HUES64 (cell line): ENCODE measurements around the gene CIAO3.

ENCODE experiments used
- H3K27ac ChIP-seq: 2 replicates; pipeline ENCODE4 v1.7.0; 2013; ENCODE audit warnings: low read depth, low read length, inconsistent platforms
- H3K27me3 ChIP-seq: 2 replicates; pipeline ENCODE4 v1.6.1; 2013; ENCODE audit warnings: mild to moderate bottlenecking, low read length; ENCODE audit not compliant: insufficient read depth
- H3K36me3 ChIP-seq: 2 replicates; pipeline ENCODE4 v1.6.1; 2013; ENCODE audit warnings: mild to moderate bottlenecking, low read length; ENCODE audit not compliant: insufficient read depth
- H3K4me1 ChIP-seq: 2 replicates; pipeline ENCODE4 v1.6.1; 2013; ENCODE audit warnings: mild to moderate bottlenecking, low read length, moderate library complexity; ENCODE audit not compliant: insufficient read depth
- H3K4me3 ChIP-seq: 2 replicates; pipeline ENCODE4 v1.5.1; 2013; ENCODE audit warnings: mild to moderate bottlenecking, low read length, moderate library complexity
- H3K9ac ChIP-seq: 2 replicates; pipeline ENCODE4 v1.6.1; 2013; ENCODE audit warnings: mild to moderate bottlenecking, low read depth, low read length
- H3K9me3 ChIP-seq: 2 replicates; pipeline ENCODE4 v1.6.1; 2013; ENCODE audit warnings: low read depth, low read length; ENCODE audit not compliant: insufficient read depth
- WGBS: fragments of 150-250, 120-280 bp; methylation state at CpG from one replicate; pipeline ENCODE4 v1.1.7; 2013; ENCODE audit warnings: missing lambda C conversion rate; 5-methylcytosine and 5-hydroxymethylcytosine counted together

CIAO3 gene

GRCh38 chr16:711548-712320 lies 29.1 kb downstream of the CIAO3 start:
- no peak overlapping the region for H3K27ac ChIP-seq
- H3K4me3 ChIP-seq = no peak overlapping the region
- 19% methylated on average over 22 of the region's 25 CpGs for WGBS
- no peak overlapping the region for H3K9ac ChIP-seq
- no peaks in the 10 kb centered on the region for H3K36me3 ChIP-seq
- no peaks in the 10 kb centered on the region for H3K9me3 ChIP-seq
- peaks cover 10% of the 10 kb centered on the region; the same call in 1 of the 2 replicates for H3K4me1 ChIP-seq
- H3K27me3 ChIP-seq = peaks cover 77% of the 10 kb centered on the region

- WGBS = 82% methylated on average over 12 of the region's 12 CpGs
- Histone ChIP-seq H3K27me3 (peaks cover 77% of the 10 kb centered on the region), H3K4me3 (no peak overlapping the region), H3K4me1 (0 out of 2 replicates have a peak, but pooled peaks cover 3% of the 10 kb centered on the region), H3K36me3 (no peaks in the 10 kb centered on the region), H3K9ac (no peak overlapping the region), H3K27ac (no peak overlapping the region), H3K9me3 (no peaks in the 10 kb centered on the region)
These were observed 29.7 kb downstream of the CIAO3 start for GRCh38 chr16:711084-711483.

- Histone ChIP-seq H3K27ac (no peak overlapping the region), H3K4me3 (no peak overlapping the region), H3K36me3 (no peaks in the 10 kb centered on the region), H3K9me3 (no peaks in the 10 kb centered on the region), H3K9ac (no peak overlapping the region), H3K4me1 (no peaks in the 10 kb centered on the region), H3K27me3 (peaks cover 75% of the 10 kb centered on the region)
- 82% methylated on average over 21 of the region's 21 CpGs for WGBS
These were observed 30.2 kb downstream of the CIAO3 start for GRCh38 chr16:710500-711075.

- H3K27ac ChIP-seq = no peak overlapping the region
- no peak overlapping the region for H3K9ac ChIP-seq
- no peaks in the 10 kb centered on the region for H3K4me1 ChIP-seq
- H3K36me3 ChIP-seq = no peaks in the 10 kb centered on the region
- no peaks in the 10 kb centered on the region for H3K9me3 ChIP-seq
- H3K4me3 ChIP-seq = no peak overlapping the region
- WGBS = 45% methylated on average over 30 of the region's 30 CpGs
- H3K27me3 ChIP-seq = peaks cover 78% of the 10 kb centered on the region
These were observed 31.0 kb downstream of the CIAO3 start for GRCh38 chr16:709566-710499.

- WGBS = 82% methylated on average over 3 of the region's 4 CpGs
- peaks cover 79% of the 10 kb centered on the region for H3K27me3 ChIP-seq
These were observed 31.8 kb downstream of the CIAO3 start for GRCh38 chr16:708959-709358.

GRCh38 chr16:708019-708418 lies 32.8 kb downstream of the CIAO3 start:
- Histone ChIP-seq H3K4me1 (no peaks in the 10 kb centered on the region), H3K27me3 (peaks cover 83% of the 10 kb centered on the region), H3K4me3 (no peak overlapping the region), H3K9ac (no peak overlapping the region), H3K9me3 (no peaks in the 10 kb centered on the region), H3K36me3 (no peaks in the 10 kb centered on the region), H3K27ac (no peak overlapping the region)
- WGBS = 65% methylated on average over 3 of the region's 3 CpGs

More at GRCh38 chr16:708959-709358, 31.8 kb downstream of the CIAO3 start:
- no peaks in the 10 kb centered on the region for H3K4me1 ChIP-seq
- H3K27ac ChIP-seq = no peak overlapping the region
- no peak overlapping the region for H3K9ac ChIP-seq
- no peak overlapping the region for H3K4me3 ChIP-seq
- no peaks in the 10 kb centered on the region for H3K36me3 ChIP-seq
- no peaks in the 10 kb centered on the region for H3K9me3 ChIP-seq

- Histone ChIP-seq H3K9ac (no peak overlapping the region), H3K9me3 (no peaks in the 10 kb centered on the region), H3K27me3 (peaks cover 92% of the 10 kb centered on the region), H3K4me1 (no peaks in the 10 kb centered on the region), H3K27ac (no peak overlapping the region), H3K36me3 (no peaks in the 10 kb centered on the region), H3K4me3 (no peak overlapping the region; the same call in 1 of the 2 replicates)
- 44% methylated on average over 14 of the region's 14 CpGs for WGBS
These were observed 33.7 kb downstream of the CIAO3 start for GRCh38 chr16:707062-707538.

- H3K27me3 ChIP-seq = peaks cover 97% of the 10 kb centered on the region
- H3K9ac ChIP-seq = no peak overlapping the region
- H3K4me3 ChIP-seq = peak overlapping the region; percentile 51
- H3K4me1 ChIP-seq = no peaks in the 10 kb centered on the region
- H3K9me3 ChIP-seq = no peaks in the 10 kb centered on the region
- H3K27ac ChIP-seq = no peak overlapping the region
- no peaks in the 10 kb centered on the region for H3K36me3 ChIP-seq
- WGBS = 6% methylated on average over 49 of the region's 49 CpGs
These were observed 34.4 kb downstream of the CIAO3 start for GRCh38 chr16:706189-707061.

GRCh38 chr16:705431-706188 lies 35.2 kb downstream of the CIAO3 start, which contains the start of gene FBXL16:
FBXL16 (minus strand) TSS chr16:705801; CDS start chr16:697405, 8,396 bp downstream.
- no peaks in the 10 kb centered on the region for H3K9me3 ChIP-seq
- H3K4me3 ChIP-seq = peak within 1 kb of the TSS; percentile 54
- no peak within 1 kb of the TSS for H3K27ac ChIP-seq

More at GRCh38 chr16:705431-706188, 35.2 kb downstream of the CIAO3 start, which contains the start of gene FBXL16:
- 1% methylated on average over 115 of the region's 115 CpGs for WGBS
- peaks cover 97% of the 10 kb centered on the region for H3K27me3 ChIP-seq
- no peak within 1 kb of the TSS for H3K9ac ChIP-seq
- no peaks in the 10 kb centered on the region for H3K4me1 ChIP-seq
- H3K36me3 ChIP-seq = no peaks in the 10 kb centered on the region
